SK-N-SH treated with all-trans-retinoic acid at 6 μM for 48 hours (cell line): ENCODE results near the gene ANKRD7.

Experiments used
- ARNTL ChIP-seq: fragments of 450-650 bp; formaldehyde crosslinking; IDR thresholded peaks from 2 replicates; pipeline ENCODE4 v1.5.0; 2020; ENCODE audit warnings: low read depth, mild to moderate bottlenecking, moderate library complexity, borderline replicate concordance
- BACH2 ChIP-seq: fragments of 250-450 bp; sonication (Bioruptor Pico); IDR thresholded peaks from 2 replicates; pipeline ENCODE4 v1.9.0; 2021; ENCODE audit warnings: mild to moderate bottlenecking, borderline replicate concordance
- ESRRG ChIP-seq: fragments of 250-450 bp; sonication (Bioruptor Pico); IDR thresholded peaks from 2 replicates; pipeline ENCODE4 v1.6.1; 2021; ENCODE audit warnings: mild to moderate bottlenecking
- GLIS3 ChIP-seq: fragments of 250-450 bp; sonication (Bioruptor Pico); IDR thresholded peaks from 2 replicates; pipeline ENCODE4 v1.5.0; 2020; ENCODE audit warnings: mild to moderate bottlenecking, moderate library complexity
- SNAI2 ChIP-seq: fragments of 250-450 bp; sonication (Bioruptor Pico); IDR thresholded peaks from 2 replicates; pipeline ENCODE4 v1.5.0; 2020; ENCODE audit warnings: mild to moderate bottlenecking, moderate library complexity
- TCF4 ChIP-seq: fragments of 250-450 bp; sonication (Bioruptor Pico); IDR thresholded peaks from 2 replicates; pipeline ENCODE4 v1.8.0; 2021; ENCODE audit warnings: mild to moderate bottlenecking, moderate library complexity, borderline replicate concordance
- ZC3H10 ChIP-seq: fragments of 250-450 bp; sonication (Bioruptor Pico); IDR thresholded peaks from 2 replicates; pipeline ENCODE4 v1.5.1; 2021; ENCODE audit warnings: mild to moderate bottlenecking, moderate library complexity
- ZFP3 ChIP-seq: fragments of 250-450 bp; sonication (Bioruptor Pico); IDR thresholded peaks from 2 replicates; pipeline ENCODE4 v1.5.0; 2020; ENCODE audit warnings: mild to moderate bottlenecking, moderate library complexity
- ZFP30 ChIP-seq: fragments of 450-650 bp; formaldehyde crosslinking; IDR thresholded peaks from 2 replicates; pipeline ENCODE4 v1.5.0; 2022; ENCODE audit warnings: mild to moderate bottlenecking, moderate library complexity
- ZNF565 ChIP-seq: fragments of 450-650 bp; formaldehyde crosslinking; conservative IDR thresholded peaks from 2 replicates; pipeline ENCODE4 v1.5.0; 2020; ENCODE audit warnings: low read depth, mild to moderate bottlenecking, moderate library complexity
- ZNF8 ChIP-seq: fragments of 450-650 bp; formaldehyde crosslinking; IDR thresholded peaks from 2 replicates; pipeline ENCODE4 v1.5.0; 2020; ENCODE audit warnings: mild to moderate bottlenecking, moderate library complexity
- TF ChIP-seq, protein P1 (sequence below): fragments of 250-450 bp; sonication (Bioruptor Pico); IDR thresholded peaks from 2 replicates; pipeline ENCODE4 v1.8.0; 2020; ENCODE audit warnings: mild to moderate bottlenecking, moderate library complexity, borderline replicate concordance
- TF ChIP-seq, protein P2 (sequence below): fragments of 250-450 bp; sonication (Bioruptor Pico); IDR thresholded peaks from 2 replicates; pipeline ENCODE4 v1.5.1; 2020; ENCODE audit warnings: low read depth, mild to moderate bottlenecking, moderate library complexity
- TF ChIP-seq, protein P3 (sequence below): fragments of 250-450 bp; sonication (Bioruptor Pico); IDR thresholded peaks from 2 replicates; pipeline ENCODE4 v1.5.0; 2020; ENCODE audit warnings: mild to moderate bottlenecking, moderate library complexity

DNA sequence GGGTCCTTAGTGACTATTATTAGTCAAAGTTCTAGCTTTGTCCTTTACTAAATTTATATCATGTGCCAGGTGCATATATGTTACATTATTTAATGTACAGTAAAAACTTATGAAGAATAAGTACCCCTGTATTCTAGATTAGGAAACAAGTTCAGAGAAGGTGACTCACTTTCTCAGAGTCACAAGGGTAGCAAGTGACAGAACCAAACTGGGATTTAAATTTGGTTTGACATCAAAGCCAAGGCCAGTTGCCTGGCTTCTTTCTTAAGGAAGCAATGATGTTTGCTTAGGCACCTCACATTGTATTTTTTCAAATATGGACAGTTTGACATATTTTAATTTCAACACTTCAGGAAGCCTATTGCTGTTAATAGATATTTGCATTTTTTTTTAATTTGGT lies 38.0 kb upstream of the ANKRD7 start:
- TF ChIP-seq BACH2 (no peak), ARNTL (CRISPR knock-in tag) (no peak), ZFP3 (no peak), GLIS3 (no peak), ZFP30 (CRISPR knock-in tag) (no peak), ZC3H10 (CRISPR knock-in tag) (no peak), ZNF8 (CRISPR knock-in tag) (no peak), ESRRG (CRISPR knock-in tag) (no peak), SNAI2 (CRISPR knock-in tag) (no peak), TCF4 (CRISPR knock-in tag) (no peak), ZNF565 (CRISPR knock-in tag) (no peak)
- TF ChIP-seq, protein P1, sequence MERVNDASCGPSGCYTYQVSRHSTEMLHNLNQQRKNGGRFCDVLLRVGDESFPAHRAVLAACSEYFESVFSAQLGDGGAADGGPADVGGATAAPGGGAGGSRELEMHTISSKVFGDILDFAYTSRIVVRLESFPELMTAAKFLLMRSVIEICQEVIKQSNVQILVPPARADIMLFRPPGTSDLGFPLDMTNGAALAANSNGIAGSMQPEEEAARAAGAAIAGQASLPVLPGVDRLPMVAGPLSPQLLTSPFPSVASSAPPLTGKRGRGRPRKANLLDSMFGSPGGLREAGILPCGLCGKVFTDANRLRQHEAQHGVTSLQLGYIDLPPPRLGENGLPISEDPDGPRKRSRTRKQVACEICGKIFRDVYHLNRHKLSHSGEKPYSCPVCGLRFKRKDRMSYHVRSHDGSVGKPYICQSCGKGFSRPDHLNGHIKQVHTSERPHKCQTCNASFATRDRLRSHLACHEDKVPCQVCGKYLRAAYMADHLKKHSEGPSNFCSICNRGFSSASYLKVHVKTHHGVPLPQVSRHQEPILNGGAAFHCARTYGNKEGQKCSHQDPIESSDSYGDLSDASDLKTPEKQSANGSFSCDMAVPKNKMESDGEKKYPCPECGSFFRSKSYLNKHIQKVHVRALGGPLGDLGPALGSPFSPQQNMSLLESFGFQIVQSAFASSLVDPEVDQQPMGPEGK (CRISPR knock-in tag): no peak
- TF ChIP-seq, protein P2, sequence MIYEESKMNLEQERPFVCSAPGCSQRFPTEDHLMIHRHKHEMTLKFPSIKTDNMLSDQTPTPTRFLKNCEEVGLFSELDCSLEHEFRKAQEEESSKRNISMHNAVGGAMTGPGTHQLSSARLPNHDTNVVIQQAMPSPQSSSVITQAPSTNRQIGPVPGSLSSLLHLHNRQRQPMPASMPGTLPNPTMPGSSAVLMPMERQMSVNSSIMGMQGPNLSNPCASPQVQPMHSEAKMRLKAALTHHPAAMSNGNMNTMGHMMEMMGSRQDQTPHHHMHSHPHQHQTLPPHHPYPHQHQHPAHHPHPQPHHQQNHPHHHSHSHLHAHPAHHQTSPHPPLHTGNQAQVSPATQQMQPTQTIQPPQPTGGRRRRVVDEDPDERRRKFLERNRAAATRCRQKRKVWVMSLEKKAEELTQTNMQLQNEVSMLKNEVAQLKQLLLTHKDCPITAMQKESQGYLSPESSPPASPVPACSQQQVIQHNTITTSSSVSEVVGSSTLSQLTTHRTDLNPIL (CRISPR knock-in tag): no peak
- TF ChIP-seq, protein P3, sequence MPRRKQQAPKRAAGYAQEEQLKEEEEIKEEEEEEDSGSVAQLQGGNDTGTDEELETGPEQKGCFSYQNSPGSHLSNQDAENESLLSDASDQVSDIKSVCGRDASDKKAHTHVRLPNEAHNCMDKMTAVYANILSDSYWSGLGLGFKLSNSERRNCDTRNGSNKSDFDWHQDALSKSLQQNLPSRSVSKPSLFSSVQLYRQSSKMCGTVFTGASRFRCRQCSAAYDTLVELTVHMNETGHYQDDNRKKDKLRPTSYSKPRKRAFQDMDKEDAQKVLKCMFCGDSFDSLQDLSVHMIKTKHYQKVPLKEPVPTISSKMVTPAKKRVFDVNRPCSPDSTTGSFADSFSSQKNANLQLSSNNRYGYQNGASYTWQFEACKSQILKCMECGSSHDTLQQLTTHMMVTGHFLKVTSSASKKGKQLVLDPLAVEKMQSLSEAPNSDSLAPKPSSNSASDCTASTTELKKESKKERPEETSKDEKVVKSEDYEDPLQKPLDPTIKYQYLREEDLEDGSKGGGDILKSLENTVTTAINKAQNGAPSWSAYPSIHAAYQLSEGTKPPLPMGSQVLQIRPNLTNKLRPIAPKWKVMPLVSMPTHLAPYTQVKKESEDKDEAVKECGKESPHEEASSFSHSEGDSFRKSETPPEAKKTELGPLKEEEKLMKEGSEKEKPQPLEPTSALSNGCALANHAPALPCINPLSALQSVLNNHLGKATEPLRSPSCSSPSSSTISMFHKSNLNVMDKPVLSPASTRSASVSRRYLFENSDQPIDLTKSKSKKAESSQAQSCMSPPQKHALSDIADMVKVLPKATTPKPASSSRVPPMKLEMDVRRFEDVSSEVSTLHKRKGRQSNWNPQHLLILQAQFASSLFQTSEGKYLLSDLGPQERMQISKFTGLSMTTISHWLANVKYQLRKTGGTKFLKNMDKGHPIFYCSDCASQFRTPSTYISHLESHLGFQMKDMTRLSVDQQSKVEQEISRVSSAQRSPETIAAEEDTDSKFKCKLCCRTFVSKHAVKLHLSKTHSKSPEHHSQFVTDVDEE: no peak
